Right atrium auricular region (tissue), 2 donors: ENCODE measurements around the gene SNAP91. TPM values are rescaled to one million over a fixed set of nuclear protein-coding genes. Genes with fewer than 3 reads are reported as not detected.

Experiments
- DNase-seq: peaks from one replicate; pipeline ENCODE4 v3.0.0-alpha.2; 2019; ENCODE audit warnings: low spot score
- H3K27ac ChIP-seq, 2 donors: fragments of 200-600 bp; sonication (generic); 1 replicate in 1 of 2; 2 replicates in 1 of 2; pipeline ENCODE4 v1.5.1; 2016 to 2019
- H3K27me3 ChIP-seq, 2 donors: fragments of 200-600 bp; sonication (generic); one replicate each; pipeline versions ENCODE4 v1.5.1 to v1.6.0; 2017 to 2019
- H3K36me3 ChIP-seq: fragments of 200-600 bp; sonication (generic); one replicate; pipeline ENCODE4 v1.5.1; 2016
- H3K4me1 ChIP-seq, 2 donors: fragments of 200-600 bp; sonication (generic); one replicate each; pipeline versions ENCODE4 v1.5.1 to v1.6.0; 2017 to 2019
- H3K4me3 ChIP-seq, 2 donors: fragments of 200-600 bp; sonication (generic); 1 replicate in 1 of 2; 2 replicates in 1 of 2; pipeline ENCODE4 v1.5.1; 2017 to 2019; ENCODE audit warnings: mild to moderate bottlenecking in 1 of 2, moderate library complexity in 1 of 2
- H3K9me3 ChIP-seq, 2 donors: fragments of 200-600 bp; sonication (generic); one replicate each; pipeline ENCODE4 v1.5.1; 2019
- CTCF ChIP-seq, 2 donors: fragments of 200-600 bp; sonication (generic); IDR thresholded peaks; one replicate each; pipeline ENCODE4 v1.5.1; 2019; ENCODE audit warnings: antibody characterized with exemption in 2 of 2
- total RNA-seq, 2 donors: library from RNA; depleted of rRNA; stranded (reverse); fragments of >200 nt; gene quantifications; one replicate each; pipeline ENCODE4 v1.1.0, GENCODE V29; 2016

Gene SNAP91
- total RNA-seq, 2 donors from 2014 or later = 0.20 to 0.26 TPM

- Histone ChIP-seq H3K36me3 (no peaks in the 10 kb centered on the region), H3K9me3 (no peaks in the 10 kb centered on the region), H3K4me3 (no peak overlapping the region), H3K27me3 (no peaks in the 10 kb centered on the region), H3K4me1 (no peaks in the 10 kb centered on the region), H3K27ac (no peak overlapping the region)
- no peak for TF ChIP-seq CTCF (IDR thresholded peaks at IDR 0.05)
- DNase-seq = no peak
Measured at GRCh38 chr6:83735461-83735860, 26.6 kb upstream of the SNAP91 start.

DNA sequence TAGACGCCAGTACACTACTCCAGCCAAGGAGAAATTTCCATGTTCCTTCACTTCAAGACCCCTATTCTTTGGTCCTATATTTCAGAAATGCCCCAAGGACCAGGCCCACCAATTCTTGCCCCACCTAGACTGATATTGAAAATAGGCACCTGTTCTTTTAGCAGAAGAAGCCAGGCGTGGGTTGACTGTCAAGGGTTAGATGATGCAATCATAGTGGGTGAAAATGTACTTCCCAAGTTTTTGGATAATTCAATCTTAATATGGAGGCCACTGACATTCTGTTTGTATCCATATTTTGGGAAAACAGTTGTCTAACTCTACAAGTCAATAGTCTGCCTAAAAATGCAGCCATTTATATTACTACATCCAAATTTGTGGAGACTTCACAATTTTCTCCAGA, 21.0 kb upstream of the SNAP91 start:
- H3K4me1 ChIP-seq = no peaks in the 10 kb centered on the region
- TF ChIP-seq CTCF (IDR thresholded peaks at IDR 0.05) = no peak
- H3K4me3 ChIP-seq = no peak overlapping the region
- no peaks in the 10 kb centered on the region for H3K9me3 ChIP-seq
- no peak overlapping the region for H3K27ac ChIP-seq
- H3K27me3 ChIP-seq = no peaks in the 10 kb centered on the region
- no peaks in the 10 kb centered on the region for H3K36me3 ChIP-seq
- no peak for DNase-seq

DNA sequence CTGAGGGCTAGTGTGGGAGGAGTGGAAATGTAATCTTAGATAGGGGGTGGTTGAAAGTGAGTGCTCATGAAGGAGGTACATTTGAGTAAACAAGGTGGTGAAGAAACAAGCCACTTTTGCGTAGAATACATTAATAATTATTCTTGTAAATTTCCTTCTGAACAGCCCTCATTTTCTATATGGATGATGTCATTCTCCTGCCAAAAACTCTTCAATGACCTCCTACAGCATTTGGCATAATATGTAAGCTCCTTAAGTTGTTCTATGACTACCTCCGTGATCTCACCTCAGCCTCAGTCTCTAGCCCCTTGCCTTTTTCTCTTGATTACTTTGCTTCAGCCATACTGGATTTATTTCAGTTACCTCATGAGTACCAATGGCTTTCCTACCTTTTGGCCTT, 14.0 kb upstream of the SNAP91 start:
- Histone ChIP-seq H3K27me3 (no peaks in the 10 kb centered on the region), H3K36me3 (no peaks in the 10 kb centered on the region), H3K4me3 (no peak overlapping the region), H3K4me1 (no peaks in the 10 kb centered on the region), H3K27ac (no peak overlapping the region), H3K9me3 (no peaks in the 10 kb centered on the region)
- no peak for TF ChIP-seq CTCF (IDR thresholded peaks at IDR 0.05)
- DNase-seq = no peak

DNA sequence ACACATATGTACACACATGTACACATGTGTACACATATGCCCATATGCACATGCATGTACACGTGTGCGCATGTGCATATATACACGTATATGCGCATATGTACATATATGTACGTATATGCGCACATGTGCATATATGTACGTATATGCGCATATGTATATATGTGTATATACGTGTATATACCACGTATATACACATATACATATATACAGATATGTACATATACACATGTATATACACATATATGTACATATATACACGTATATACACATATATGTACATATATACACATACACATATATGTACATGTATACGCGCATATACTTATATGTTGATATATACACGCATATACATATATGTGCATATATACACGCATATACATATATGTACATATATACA, 8.9 kb upstream of the SNAP91 start:
- H3K4me3 ChIP-seq = no peak overlapping the region
- no peaks in the 10 kb centered on the region for H3K27me3 ChIP-seq
- no peaks in the 10 kb centered on the region for H3K9me3 ChIP-seq
- H3K27ac ChIP-seq = no peak overlapping the region
- H3K36me3 ChIP-seq = no peaks in the 10 kb centered on the region
- DNase-seq = no peak
- H3K4me1 ChIP-seq = no peaks in the 10 kb centered on the region
- no peak for TF ChIP-seq CTCF (IDR thresholded peaks at IDR 0.05)

DNA sequence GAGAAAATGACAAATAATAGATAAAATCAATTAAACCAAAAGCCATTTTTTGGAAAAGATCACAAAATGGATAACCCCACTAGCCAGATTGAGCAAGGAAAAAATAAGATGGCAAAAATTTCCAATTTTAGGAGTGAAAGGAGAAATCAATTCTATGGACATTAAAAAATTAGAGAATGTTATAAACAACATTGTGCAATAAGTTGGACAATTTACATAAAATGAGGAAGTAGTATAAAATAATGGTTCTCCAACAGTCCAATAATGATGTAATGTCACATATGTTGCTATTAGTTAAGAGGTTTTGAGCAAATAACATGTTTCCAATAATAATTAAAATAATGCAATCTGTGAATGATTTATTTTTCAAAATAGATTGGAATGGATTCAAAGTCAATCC, 3.1 kb upstream of the SNAP91 start:
- TF ChIP-seq CTCF (IDR thresholded peaks at IDR 0.05) = no peak
- no peaks in the 10 kb centered on the region for H3K36me3 ChIP-seq
- DNase-seq = no peak
- H3K4me3 ChIP-seq = no peak overlapping the region
- peaks cover 0 to 16% of the 10 kb centered on the region in 2 donors for H3K4me1 ChIP-seq
- no peak overlapping the region for H3K27ac ChIP-seq
- peaks cover 0 to 7% of the 10 kb centered on the region in 2 donors for H3K9me3 ChIP-seq
- H3K27me3 ChIP-seq = peaks cover 0 to 11% of the 10 kb centered on the region in 2 donors

- no peak overlapping the region for H3K27ac ChIP-seq
- H3K4me1 ChIP-seq = peaks cover 0 to 16% of the 10 kb centered on the region in 2 donors
- no peaks in the 10 kb centered on the region for H3K36me3 ChIP-seq
- no peak for TF ChIP-seq CTCF (IDR thresholded peaks at IDR 0.05)
- peaks cover 0 to 7% of the 10 kb centered on the region in 2 donors for H3K9me3 ChIP-seq
- H3K4me3 ChIP-seq = peak overlapping the region in 1 of 2 donors; percentile 55
- DNase-seq = no peak
- peaks cover 0 to 11% of the 10 kb centered on the region in 2 donors for H3K27me3 ChIP-seq
Measured at GRCh38 chr6:83709748-83710050, 798 bp upstream of the SNAP91 start.
